Erythroblast (primary cell): ENCODE measurements around the gene FSD1.

ENCODE experiments used
- GATA1 ChIP-seq: IDR thresholded peaks from 2 replicates; pipeline ENCODE4 v1.6.1; 2011; ENCODE audit warnings: low read depth, mild to moderate bottlenecking, control low read depth, low read length, moderate library complexity
- POLR2A ChIP-seq: IDR thresholded peaks from 2 replicates; pipeline ENCODE4 v1.6.1; 2011; ENCODE audit warnings: mild to moderate bottlenecking, low read length

DNA sequence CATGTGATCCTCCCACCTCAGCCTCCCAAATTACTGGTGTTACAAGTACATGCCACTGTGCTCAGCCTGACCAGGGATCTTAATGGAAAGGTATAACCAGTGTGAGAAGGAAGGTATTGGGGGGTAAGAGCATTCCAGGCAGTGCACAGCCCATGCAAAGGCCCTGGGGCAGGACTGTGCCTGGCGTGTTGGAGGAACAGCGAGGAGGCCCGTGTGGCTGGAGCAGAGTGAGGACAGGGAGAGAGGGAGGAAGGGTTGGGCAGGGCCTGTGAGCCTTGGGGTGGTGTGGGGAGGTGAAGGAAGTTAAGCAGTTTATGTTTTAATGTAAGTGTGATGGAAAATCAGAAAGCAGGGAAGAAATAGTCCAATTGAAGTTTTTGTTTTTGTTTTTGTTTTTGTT is 3.8 kb upstream of the FSD1 start:
- no peak for TF ChIP-seq POLR2A
- TF ChIP-seq GATA1 = no peak
